ENCODE data around the gene UBE2E3. TPM values are rescaled to one million over a fixed set of nuclear protein-coding genes. Genes with fewer than 3 reads are reported as not detected.
"Not testable (repeated sequence)": the region's sequence is repeated elsewhere in the genome, so short reads cannot be mapped to it uniquely, and the experiment has no call there.

Gene UBE2E3
- total and polyA plus RNA-seq, 2 of the 4 experiments (the other 2 are of a cell fraction) = 106 to 114 TPM

GRCh38 chr2:180937480-180937879 lies 42.9 kb upstream of the UBE2E3 start:
- H3K79me1 ChIP-seq (ENCODE audit: low read depth in 1 of 2, low read length in 2 of 2); POLR2A ChIA-PET (ENCODE audit: unreplicated experiment); H2BK5ac ChIP-seq (ENCODE audit: low read depth, low read length, poor library complexity, severe bottlenecking); CTCF ChIA-PET; H3K18ac ChIP-seq (ENCODE audit: low read depth, low read length); H3K9me3 ChIP-seq (ENCODE audit: control insufficient read depth, insufficient read depth, low read length); H3K9ac ChIP-seq (ENCODE audit: low read depth, low read length); H3K56ac ChIP-seq (ENCODE audit: extremely low read depth, insufficient read depth, low read length); H3K4me2 ChIP-seq (ENCODE audit: low read depth, low read length); H4K8ac ChIP-seq (ENCODE audit: low read depth in 2 of 2, low read length in 2 of 2); in situ Hi-C loops (cut with MboI; ENCODE audit: low sequenced_read_pairs); H4K5ac ChIP-seq (ENCODE audit: low read depth, low read length); H4K20me1 ChIP-seq (ENCODE audit: insufficient read depth, low read length); dilution Hi-C loops (cut with HindIII; ENCODE audit: low sequenced_read_pairs, unreplicated experiment); H3K14ac ChIP-seq (replicated peaks; ENCODE audit: low read depth, low read length); H3K36me3 ChIP-seq (ENCODE audit: control insufficient read depth, insufficient read depth, low read length); H3K27me3 ChIP-seq (ENCODE audit: control insufficient read depth, insufficient read depth, low read length); H3K4me3 ChIP-seq (ENCODE audit: insufficient read depth, low read depth, low read length); ATAC-seq (ENCODE audit: low read depth); H3K4ac ChIP-seq (ENCODE audit: low read depth, low read length); H2BK120ac ChIP-seq (ENCODE audit: low read depth, low read length); H3K23ac ChIP-seq (ENCODE audit: low read depth, low read length); H2AFZ ChIP-seq (replicated peaks; ENCODE audit: low read length, poor library complexity); H3K4me1 ChIP-seq (ENCODE audit: control insufficient read depth, insufficient read depth, low read length); H2AK9ac ChIP-seq (replicated peaks; ENCODE audit: low read depth, low read length, poor library complexity); H2BK20ac ChIP-seq (ENCODE audit: low read depth, low read length); H3K27ac ChIP-seq (ENCODE audit: insufficient read depth, low read length); BruUV-seq (replicated peaks); H3K9me1 ChIP-seq (ENCODE audit: insufficient read depth, low read length); H2AK5ac ChIP-seq (ENCODE audit: low read depth, low read length); H4K91ac ChIP-seq (ENCODE audit: insufficient read depth, low read depth, low read length); DNase-seq; H2BK15ac ChIP-seq (ENCODE audit: low read depth, low read length); intact Hi-C loops (cut with micrococcal nuclease): not testable (repeated sequence)
- no CpG with 5 or more reads among the region's 3 CpGs for WGBS, 2 experiments (ENCODE audit: extremely low coverage in 2 of 2, insufficient read length in 1 of 2)
